Right lobe of liver (tissue), 6 donors: ENCODE data around the gene UTF1. TPM values are rescaled to one million over a fixed set of nuclear protein-coding genes. Genes with fewer than 3 reads are reported as not detected.

Source experiments
- ATAC-seq, 4 donors: fragments of 200-7000 bp; cut with Tn5 transposase; one replicate each; pipeline ENCODE4 v1.9.1; 2020; ENCODE audit warnings: mild to moderate bottlenecking in 4 of 4, moderate library complexity in 4 of 4
- DNase-seq, 3 donors: peaks; one replicate each; pipeline ENCODE4 v3.0.0-alpha.2; 2020
- H3K27ac ChIP-seq, 3 donors: fragments of 200-600 bp; one replicate each; pipeline ENCODE4 v1.8.0; 2022
- H3K27me3 ChIP-seq, 2 donors: fragments of 200-600 bp; one replicate each; pipeline ENCODE4 v1.8.0; 2022
- H3K36me3 ChIP-seq, 4 donors: fragments of 200-600 bp; sonication (generic) in 1 of 4; one replicate each; pipeline versions ENCODE4 v1.5.1 to v1.8.0; 2017 to 2022; ENCODE audit warnings: control low read depth in 1 of 4
- H3K4me1 ChIP-seq, 4 donors: fragments of 200-600 bp; sonication (generic) in 1 of 4; one replicate each; pipeline versions ENCODE4 v1.5.1 to v1.8.0; 2017 to 2022; ENCODE audit warnings: control low read depth in 1 of 4
- H3K4me3 ChIP-seq, 3 donors: fragments of 200-600 bp; one replicate each; pipeline ENCODE4 v1.8.0; 2022
- H3K9me3 ChIP-seq, 4 donors: fragments of 200-600 bp; sonication (generic) in 1 of 4; one replicate each; pipeline versions ENCODE4 v1.5.1 to v1.8.0; 2017 to 2022; ENCODE audit warnings: control low read depth in 1 of 4
- CTCF ChIP-seq, 4 donors: fragments of 200-600 bp in 3 of 4; fragments of 450-650 bp in 1 of 4; IDR thresholded peaks; one replicate each; pipeline versions ENCODE4 v1.5.1 to v1.8.0; 2016 to 2022; ENCODE audit warnings: antibody characterized with exemption in 4 of 4, mild to moderate bottlenecking in 2 of 4
- POLR2A ChIP-seq: fragments of 450-650 bp; IDR thresholded peaks from one replicate; pipeline ENCODE4 v1.6.1; 2017; ENCODE audit warnings: antibody characterized with exemption, mild to moderate bottlenecking
- WGBS: methylation state at CpG from one replicate; pipeline ENCODE4 v1.1.6; 2018; ENCODE audit warnings: low coverage, low lambda C conversion rate; ENCODE audit not compliant: insufficient coverage; ENCODE audit errors: missing lambda C conversion rate; 5-methylcytosine and 5-hydroxymethylcytosine counted together
- intact Hi-C, 2 donors: fragments of 100-400 bp; cut with DNase I; formaldehyde crosslinking; loops; one replicate each; pipeline versions ENCODE4 v1.11.2 to v1.14.1; 2022
- total RNA-seq, 6 experiments: library from RNA; depleted of rRNA in 2 of 6; stranded (reverse); fragments of >200 nt in 2 of 6; fragmentation: NEBNext Ultra II Directional in 3 of 6; extraction: Animal tissue kit (Norgen Biotek cat#: 25700) in 3 of 6; gene quantifications; one replicate each; pipeline versions ENCODE4 v1.1.0 to v1.2.4, GENCODE V29; 2016 to 2023
- donor health status: DM: no; HTN: yes; CAD: no.
- donor health status: DM: no; HTN: no; CAD: no.
- donor health status: DM: no; HTN: no; CAD: no.
- donor health status: DM: no; HTN: yes; CAD: no.
- donor health status: DM: no; HTN: yes; CAD: no.

Gene UTF1
- total RNA-seq, 6 experiments from 2014 or later = not detected

- H3K27me3 ChIP-seq = no peaks in the 10 kb centered on the region
- TF ChIP-seq POLR2A (no peak), CTCF (IDR thresholded peaks at IDR 0.05) (no peak)
- no peak for DNase-seq
- WGBS = 30% methylated on average over 2 of the region's 32 CpGs
- H3K9me3 ChIP-seq = no peaks in the 10 kb centered on the region
- no peaks in the 10 kb centered on the region for H3K36me3 ChIP-seq
- no peak overlapping the region for H3K27ac ChIP-seq
- no peaks in the 10 kb centered on the region for H3K4me1 ChIP-seq
- no peak overlapping the region for H3K4me3 ChIP-seq
- ATAC-seq = no peak
- intact Hi-C loops = no loop called here
Observed at GRCh38 chr10:133213641-133214467, 16.2 kb upstream of the UTF1 start.

- H3K9me3 ChIP-seq = no peaks in the 10 kb centered on the region
- 87% methylated on average over 3 of the region's 28 CpGs for WGBS
- TF ChIP-seq POLR2A (no peak), CTCF (IDR thresholded peaks at IDR 0.05) (no peak)
- intact Hi-C loops = no loop called here
- no peaks in the 10 kb centered on the region for H3K36me3 ChIP-seq
- no peaks in the 10 kb centered on the region for H3K4me1 ChIP-seq
- H3K27ac ChIP-seq = no peak overlapping the region
- ATAC-seq (no peak), DNase-seq (no peak)
- no peak overlapping the region for H3K4me3 ChIP-seq
- H3K27me3 ChIP-seq = no peaks in the 10 kb centered on the region
Observed at GRCh38 chr10:133214468-133215410, 15.3 kb upstream of the UTF1 start.

- Histone ChIP-seq H3K36me3 (no peaks in the 10 kb centered on the region), H3K4me3 (no peak overlapping the region), H3K9me3 (no peaks in the 10 kb centered on the region), H3K27me3 (no peaks in the 10 kb centered on the region), H3K4me1 (no peaks in the 10 kb centered on the region), H3K27ac (no peak overlapping the region)
- DNase-seq = no peak
- intact Hi-C loops = no loop called here
- 79% methylated on average over 9 of the region's 27 CpGs for WGBS
- TF ChIP-seq CTCF (IDR thresholded peaks at IDR 0.05) = no peak
- no peak for ATAC-seq
Observed at GRCh38 chr10:133215586-133215985, 14.4 kb upstream of the UTF1 start.

GRCh38 chr10:133216776-133217175, 13.2 kb upstream of the UTF1 start:
- WGBS = 76% methylated on average over 17 of the region's 26 CpGs
- H3K9me3 ChIP-seq = no peaks in the 10 kb centered on the region
- ATAC-seq (no peak), DNase-seq (no peak)
- H3K4me1 ChIP-seq = no peaks in the 10 kb centered on the region
- intact Hi-C loops = no loop called here
- H3K27me3 ChIP-seq = no peaks in the 10 kb centered on the region
- no peaks in the 10 kb centered on the region for H3K36me3 ChIP-seq
- TF ChIP-seq POLR2A (no peak), CTCF (IDR thresholded peaks at IDR 0.05) (no peak)
- no peak overlapping the region for H3K4me3 ChIP-seq
- no peak overlapping the region for H3K27ac ChIP-seq
